NCI-H146 treated with DMSO at 0.1 percent for 48 hours (cell line): ENCODE data around the gene C14orf132.
A peak's percentile ranks its signal among the peaks of the same experiment; 100 is the strongest.

Experiments used
- DNase-seq: peaks from one replicate; lab custom pipeline; 2025; ENCODE audit not compliant: unreplicated experiment; lab: John Stamatoyannopoulos, UW

C14orf132 gene

GRCh38 chr14:96081767-96082400 is 42.7 kb downstream of the C14orf132 start:
- no peak for DNase-seq

GRCh38 chr14:96082420-96083300 is 43.5 kb downstream of the C14orf132 start:
- DNase-seq: no peak

- peak; percentile 63 for DNase-seq
Measured at GRCh38 chr14:96083667-96084320, 44.6 kb downstream of the C14orf132 start.

GRCh38 chr14:96084796-96085195 is 45.6 kb downstream of the C14orf132 start:
- DNase-seq: peak; percentile 51

GRCh38 chr14:96085369-96085768 is 46.2 kb downstream of the C14orf132 start:
- DNase-seq: no peak

GRCh38 chr14:96086032-96086431 is 46.9 kb downstream of the C14orf132 start:
- no peak for DNase-seq

GRCh38 chr14:96086574-96087077 is 47.5 kb downstream of the C14orf132 start:
- no peak for DNase-seq

GRCh38 chr14:96088074-96088473 is 48.9 kb downstream of the C14orf132 start:
- no peak for DNase-seq

GRCh38 chr14:96088481-96088880 is 49.3 kb downstream of the C14orf132 start:
- DNase-seq: no peak

- no peak for DNase-seq
Measured at GRCh38 chr14:96088911-96089310, 49.7 kb downstream of the C14orf132 start.

GRCh38 chr14:96089401-96089800 is 50.2 kb downstream of the C14orf132 start:
- DNase-seq: no peak

- DNase-seq: no peak
Measured at GRCh38 chr14:96090441-96091148, 51.4 kb downstream of the C14orf132 start.

- no peak for DNase-seq
Measured at GRCh38 chr14:96091149-96091693, 52.1 kb downstream of the C14orf132 start.

- no peak for DNase-seq
Measured at GRCh38 chr14:96091941-96092411, 52.8 kb downstream of the C14orf132 start.

- no peak for DNase-seq
Measured at GRCh38 chr14:96092936-96093335, 53.8 kb downstream of the C14orf132 start.

- no peak for DNase-seq
Measured at GRCh38 chr14:96094211-96094610, 55.0 kb downstream of the C14orf132 start.

- no peak for DNase-seq
Measured at GRCh38 chr14:96094656-96095055, 55.5 kb downstream of the C14orf132 start.

GRCh38 chr14:96095058-96095457 is 55.9 kb downstream of the C14orf132 start:
- no peak for DNase-seq

- peak; percentile 93 for DNase-seq
Measured at GRCh38 chr14:96095581-96096476, 56.7 kb downstream of the C14orf132 start.
